T-helper 1 cell treated with Interleukin-12 subunit alpha and Interleukin-12 subunit beta and Interleukin-4 antibody, amounts not matched to agents 30 μg/mL and 1 μg/mL, for 36 hours (primary cell): ENCODE measurements around the gene PKNOX1.
"Not testable (repeated sequence)": the region's sequence is repeated elsewhere in the genome, so short reads cannot be mapped to it uniquely, and the experiment has no call there.

Experiments used
- H3K27ac Mint-ChIP-seq: one replicate; pipeline ENCODE4 v1.8.0; 2021; ENCODE audit warnings: mild to moderate bottlenecking, mixed read lengths
- H3K27me3 Mint-ChIP-seq: one replicate; pipeline ENCODE4 v1.8.0; 2021; ENCODE audit warnings: low read depth, mixed read lengths
- H3K36me3 Mint-ChIP-seq: one replicate; pipeline ENCODE4 v1.8.0; 2021; ENCODE audit warnings: low read depth, mixed read lengths
- H3K4me1 Mint-ChIP-seq: one replicate; pipeline ENCODE4 v1.8.0; 2021; ENCODE audit warnings: low read depth, mixed read lengths
- H3K4me3 Mint-ChIP-seq: one replicate; pipeline ENCODE4 v1.8.0; 2021; ENCODE audit warnings: mild to moderate bottlenecking, moderate library complexity, mixed read lengths
- H3K9me3 Mint-ChIP-seq: one replicate; pipeline ENCODE4 v1.8.0; 2021; ENCODE audit warnings: mixed read lengths

PKNOX1 gene

GRCh38 chr21:43069682-43070081, 95.3 kb downstream of the PKNOX1 start:
- not testable (repeated sequence) for H3K9me3 Mint-ChIP-seq, H3K36me3 Mint-ChIP-seq, H3K27ac Mint-ChIP-seq, H3K4me3 Mint-ChIP-seq, H3K27me3 Mint-ChIP-seq, H3K4me1 Mint-ChIP-seq

DNA sequence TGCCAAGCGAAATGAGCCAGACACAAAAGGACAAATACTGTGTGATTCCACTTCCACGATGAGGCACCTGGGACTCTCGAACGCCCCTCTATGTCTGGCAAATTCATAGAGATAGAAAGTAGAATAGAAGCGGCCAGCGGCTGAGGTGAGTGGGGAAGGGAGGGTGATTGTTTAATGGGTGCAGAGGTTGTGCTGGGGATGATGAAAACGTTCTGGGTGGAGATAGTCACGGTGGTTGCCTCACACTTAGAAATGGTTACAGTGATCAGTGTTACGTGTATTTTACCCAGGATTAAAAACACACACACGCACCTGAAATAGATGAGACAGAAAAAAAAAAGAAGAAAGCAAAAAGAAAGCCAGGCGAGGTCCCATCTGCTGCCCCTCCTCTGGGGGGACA, 98.4 kb downstream of the PKNOX1 start:
- not testable (repeated sequence) for H3K27ac Mint-ChIP-seq, H3K9me3 Mint-ChIP-seq, H3K4me3 Mint-ChIP-seq, H3K4me1 Mint-ChIP-seq, H3K27me3 Mint-ChIP-seq, H3K36me3 Mint-ChIP-seq

- H3K9me3 Mint-ChIP-seq, H3K4me1 Mint-ChIP-seq, H3K4me3 Mint-ChIP-seq, H3K27me3 Mint-ChIP-seq, H3K36me3 Mint-ChIP-seq, H3K27ac Mint-ChIP-seq: not testable (repeated sequence)
Measured at GRCh38 chr21:43074401-43075169, 100.2 kb downstream of the PKNOX1 start.

DNA sequence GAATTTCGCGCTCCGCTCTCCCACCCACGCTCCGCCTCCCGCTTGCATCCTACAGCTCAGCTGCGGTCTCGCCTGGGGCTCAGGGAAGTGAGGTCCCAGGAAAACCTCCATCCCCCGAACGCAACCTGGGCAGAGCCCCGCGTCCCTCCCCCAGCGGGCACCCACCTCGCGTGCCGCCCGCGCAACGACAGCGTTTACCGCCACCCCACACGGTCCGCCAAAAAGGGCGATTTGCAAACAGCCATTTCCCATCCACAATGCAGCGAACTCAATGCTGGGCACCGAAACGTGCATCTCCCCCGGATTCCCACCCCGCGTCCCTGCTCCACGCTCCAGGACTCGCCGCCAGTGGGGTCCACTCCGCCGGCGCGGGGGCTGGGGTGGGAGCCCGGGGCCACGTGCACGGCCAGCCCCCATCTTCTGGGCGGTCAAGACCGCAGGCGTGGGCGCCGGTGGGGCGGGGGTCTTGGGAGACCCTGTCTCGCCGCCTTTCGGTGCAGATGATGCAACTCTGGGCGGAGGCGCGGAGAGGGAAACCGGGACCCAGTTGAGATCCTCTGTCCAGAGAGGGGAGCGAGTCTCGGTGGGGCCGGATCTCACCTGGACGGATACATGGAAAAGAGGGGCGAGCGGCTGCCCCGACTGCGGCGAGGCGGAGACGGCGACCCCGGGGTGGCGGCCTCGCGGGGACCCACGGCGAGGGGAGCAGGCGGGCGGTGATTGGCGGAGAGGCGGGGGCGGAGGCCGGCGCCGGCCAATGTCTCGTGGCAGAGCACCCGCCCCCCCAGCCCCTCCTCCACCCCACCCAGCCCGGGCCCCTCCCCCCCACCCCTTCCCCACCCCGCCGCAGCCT, 101.0 kb downstream of the PKNOX1 start, which contains the start of gene CBS:
CBS (minus strand) TSS at position 666 of the 853 bp plus-strand sequence. CDS start 3,642 bp downstream, outside the sequence.
- not testable (repeated sequence) for H3K4me1 Mint-ChIP-seq, H3K36me3 Mint-ChIP-seq, H3K27ac Mint-ChIP-seq, H3K27me3 Mint-ChIP-seq, H3K9me3 Mint-ChIP-seq, H3K4me3 Mint-ChIP-seq

DNA sequence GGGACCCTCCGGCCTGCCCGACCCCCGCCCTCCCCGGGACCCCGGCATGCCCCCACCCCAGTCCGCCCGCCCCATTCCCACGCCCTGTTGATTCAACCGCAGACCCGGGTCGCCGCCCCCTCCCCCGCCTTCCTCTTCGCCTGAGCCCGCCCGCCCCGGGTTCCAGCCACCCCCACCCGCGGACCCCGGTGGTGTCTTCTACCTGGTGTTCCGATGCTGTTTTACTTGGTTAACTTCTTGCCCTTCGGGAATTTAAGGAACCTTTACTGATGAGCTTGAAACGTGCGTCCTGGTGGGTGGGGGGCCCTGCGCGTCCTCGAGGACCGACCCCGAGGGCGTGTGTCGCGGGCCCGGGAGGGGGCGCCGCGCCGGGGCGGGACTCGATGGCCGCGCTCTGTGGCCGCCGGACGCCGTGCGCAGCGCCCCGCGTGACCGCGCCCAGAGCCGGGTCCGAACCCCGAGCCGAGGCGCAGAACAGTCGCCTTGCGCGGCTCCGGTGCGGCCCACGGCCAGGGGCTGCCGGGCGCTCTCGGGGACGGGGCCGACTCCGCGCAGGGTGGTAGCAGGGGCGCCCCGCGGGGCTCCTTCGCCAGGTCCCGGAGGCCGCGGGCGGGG, 101.8 kb downstream of the PKNOX1 start:
- H3K36me3 Mint-ChIP-seq, H3K4me1 Mint-ChIP-seq, H3K27ac Mint-ChIP-seq, H3K27me3 Mint-ChIP-seq, H3K4me3 Mint-ChIP-seq, H3K9me3 Mint-ChIP-seq: not testable (repeated sequence)

GRCh38 chr21:43076643-43077042, 102.3 kb downstream of the PKNOX1 start:
- not testable (repeated sequence) for H3K27ac Mint-ChIP-seq, H3K4me3 Mint-ChIP-seq, H3K4me1 Mint-ChIP-seq, H3K36me3 Mint-ChIP-seq, H3K9me3 Mint-ChIP-seq, H3K27me3 Mint-ChIP-seq

- H3K36me3 Mint-ChIP-seq, H3K4me3 Mint-ChIP-seq, H3K27ac Mint-ChIP-seq, H3K27me3 Mint-ChIP-seq, H3K9me3 Mint-ChIP-seq, H3K4me1 Mint-ChIP-seq: not testable (repeated sequence)
Measured at GRCh38 chr21:43082587-43083300, 108.4 kb downstream of the PKNOX1 start.
